Lower leg skin (tissue), 3 donors: ENCODE measurements around the gene SORCS2.

ENCODE experiments used
- POLR2A ChIP-seq, 2 donors: fragments of 450-650 bp; IDR thresholded peaks; one replicate each; pipeline ENCODE4 v1.6.1; 2016 to 2017; ENCODE audit warnings: antibody characterized with exemption in 2 of 2, mild to moderate bottlenecking in 1 of 2, moderate library complexity in 1 of 2
- TF ChIP-seq, protein P1 (sequence below), 3 donors: fragments of 450-650 bp; IDR thresholded peaks; one replicate each; pipeline ENCODE4 v1.5.1; 2016; ENCODE audit warnings: antibody characterized with exemption in 3 of 3, mild to moderate bottlenecking in 3 of 3, moderate library complexity in 2 of 3

DNA sequence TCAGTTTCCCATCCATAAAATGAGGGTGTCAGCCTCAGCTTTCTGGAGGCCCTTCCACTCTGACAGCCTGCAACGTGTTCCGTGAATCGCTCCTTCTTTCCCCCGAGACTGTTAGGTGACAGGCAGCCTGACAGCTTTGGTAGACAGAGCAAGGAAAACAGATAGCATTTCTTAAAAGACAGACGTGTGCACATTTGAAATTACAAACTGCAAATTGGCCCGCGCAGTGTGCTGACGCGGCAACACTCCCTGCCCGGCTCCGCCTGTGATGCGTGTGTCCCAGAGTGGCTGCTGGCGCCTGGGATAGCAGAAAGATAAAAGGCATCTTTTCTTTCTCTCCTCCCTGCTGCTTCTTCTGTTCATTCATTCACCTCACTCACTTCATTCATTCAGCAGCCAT is 502.0 kb downstream of the SORCS2 start:
- TF ChIP-seq, protein P1, sequence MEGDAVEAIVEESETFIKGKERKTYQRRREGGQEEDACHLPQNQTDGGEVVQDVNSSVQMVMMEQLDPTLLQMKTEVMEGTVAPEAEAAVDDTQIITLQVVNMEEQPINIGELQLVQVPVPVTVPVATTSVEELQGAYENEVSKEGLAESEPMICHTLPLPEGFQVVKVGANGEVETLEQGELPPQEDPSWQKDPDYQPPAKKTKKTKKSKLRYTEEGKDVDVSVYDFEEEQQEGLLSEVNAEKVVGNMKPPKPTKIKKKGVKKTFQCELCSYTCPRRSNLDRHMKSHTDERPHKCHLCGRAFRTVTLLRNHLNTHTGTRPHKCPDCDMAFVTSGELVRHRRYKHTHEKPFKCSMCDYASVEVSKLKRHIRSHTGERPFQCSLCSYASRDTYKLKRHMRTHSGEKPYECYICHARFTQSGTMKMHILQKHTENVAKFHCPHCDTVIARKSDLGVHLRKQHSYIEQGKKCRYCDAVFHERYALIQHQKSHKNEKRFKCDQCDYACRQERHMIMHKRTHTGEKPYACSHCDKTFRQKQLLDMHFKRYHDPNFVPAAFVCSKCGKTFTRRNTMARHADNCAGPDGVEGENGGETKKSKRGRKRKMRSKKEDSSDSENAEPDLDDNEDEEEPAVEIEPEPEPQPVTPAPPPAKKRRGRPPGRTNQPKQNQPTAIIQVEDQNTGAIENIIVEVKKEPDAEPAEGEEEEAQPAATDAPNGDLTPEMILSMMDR (IDR thresholded peaks at IDR 0.05), result no peak
- no peak for TF ChIP-seq POLR2A (IDR thresholded peaks at IDR 0.05)
